K562 (cell line): ENCODE data around the gene RUNX1.

Experiments
- CLOCK ChIP-seq: fragments of 250-450 bp; sonication (Bioruptor Pico); IDR thresholded peaks from 2 replicates; pipeline ENCODE4 v1.4.0; 2020; ENCODE audit warnings: mild to moderate bottlenecking, moderate library complexity, borderline replicate concordance
- EZH2 ChIP-seq: IDR thresholded peaks from 2 replicates; pipeline ENCODE4 v1.6.1; 2012; ENCODE audit warnings: low read depth, mild to moderate bottlenecking, inconsistent platforms, low read length, borderline replicate concordance
- NCOA4 ChIP-seq: fragments of 450-650 bp; IDR thresholded peaks from 2 replicates; pipeline ENCODE4 v1.6.1; 2018; ENCODE audit warnings: mild to moderate bottlenecking; ENCODE audit not compliant: partially characterized antibody
- POLR3A ChIP-seq: IDR thresholded peaks from 2 replicates; pipeline ENCODE4 v1.6.1; 2011; ENCODE audit warnings: borderline replicate concordance, mild to moderate bottlenecking, moderate library complexity; ENCODE audit not compliant: insufficient read length, insufficient read depth; ENCODE audit errors: extremely low read depth
- PTBP1 ChIP-seq: fragments of 200-400 bp; formaldehyde crosslinking; IDR thresholded peaks from 2 replicates; pipeline ENCODE4 v1.6.1; 2017; ENCODE audit warnings: low read depth, low read length
- RBBP5 ChIP-seq: fragments of 200-600 bp; sonication (generic); IDR thresholded peaks from 2 replicates; pipeline ENCODE4 v1.6.1; 2012; ENCODE audit warnings: borderline replicate concordance, mild to moderate bottlenecking, low read length, control low read depth, inconsistent platforms; ENCODE audit not compliant: insufficient read depth, poor library complexity, severe bottlenecking
- SIX5 ChIP-seq, 2 experiments: IDR thresholded peaks; 2 replicates each; pipeline ENCODE4 v1.6.1; 2011; ENCODE audit warnings: low read length in 2 of 2, borderline replicate concordance in 1 of 2, low read depth in 1 of 2, mild to moderate bottlenecking in 1 of 2, moderate library complexity in 1 of 2; ENCODE audit not compliant: insufficient read depth in 1 of 2
- SRSF7 ChIP-seq: fragments of 200-400 bp; formaldehyde crosslinking; optimal IDR thresholded peaks from 2 replicates; pipeline ENCODE3; 2017; ENCODE audit warnings: mild to moderate bottlenecking, low read depth, low read length
- STAT6 ChIP-seq: sonication (generic); formaldehyde crosslinking; IDR thresholded peaks from 2 replicates; pipeline ENCODE4 v1.8.1; 2023; ENCODE audit warnings: mild to moderate bottlenecking, missing genetic modification reagents
- TRIM28 ChIP-seq: fragments of 450-650 bp; IDR thresholded peaks from 2 replicates; pipeline ENCODE4 v1.6.1; 2017
- ZZZ3 ChIP-seq: fragments of 450-650 bp; IDR thresholded peaks from 2 replicates; pipeline ENCODE4 v1.6.1; 2016; ENCODE audit warnings: antibody characterized with exemption, mild to moderate bottlenecking, moderate library complexity
- TF ChIP-seq, protein P1 (sequence below), 2 experiments: fragments of 450-650 bp; conservative IDR thresholded peaks; 2 replicates each; pipeline ENCODE4 v1.6.1; 2017; ENCODE audit warnings: mild to moderate bottlenecking in 2 of 2, moderate library complexity in 2 of 2
- TF ChIP-seq, protein P2 (sequence below), 3 experiments: IDR thresholded peaks in 2 of 3; conservative IDR thresholded peaks in 1 of 3; 2 replicates each; pipeline ENCODE4 v1.5.1; 2011 to 2012; ENCODE audit warnings: low read length in 3 of 3, mild to moderate bottlenecking in 3 of 3, control low read depth in 2 of 3, improper control_type of control experiment in 1 of 3, inconsistent platforms in 1 of 3, low read depth in 1 of 3, mixed read lengths in 1 of 3, moderate library complexity in 1 of 3; ENCODE audit not compliant: insufficient read depth in 2 of 3

DNA sequence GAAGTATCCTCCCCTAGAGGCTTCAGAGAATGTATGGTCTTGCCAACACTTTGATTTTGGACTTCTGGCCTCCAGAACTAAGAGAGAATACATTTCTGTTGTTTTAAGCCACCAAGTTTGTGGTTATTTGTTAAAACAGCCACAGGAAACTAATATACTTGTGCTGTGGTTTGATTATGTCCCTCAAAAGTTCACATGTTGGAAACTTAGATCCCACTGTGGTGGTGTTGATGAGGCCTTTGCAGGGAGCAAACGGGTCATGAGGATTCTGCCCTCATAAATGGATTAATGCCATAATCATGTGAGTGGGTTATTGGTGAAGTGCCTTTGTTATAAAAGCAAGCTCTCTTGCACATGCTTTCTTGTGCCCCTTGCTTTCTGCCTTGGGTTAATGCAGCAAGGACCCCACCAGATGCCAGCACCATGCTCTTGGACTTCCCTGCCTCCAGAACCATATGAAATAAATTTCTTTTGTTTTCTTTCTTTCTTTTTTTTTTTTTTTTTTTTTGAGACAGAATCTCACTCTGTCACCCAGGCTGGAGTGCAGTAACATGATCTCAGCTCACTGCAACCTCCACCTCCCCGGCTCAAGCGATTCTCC is 223.1 kb downstream of the RUNX1 start:
- no peak for TF ChIP-seq CLOCK
- TF ChIP-seq STAT6 (CRISPR knock-in tag) = no peak
- TF ChIP-seq, protein P1, sequence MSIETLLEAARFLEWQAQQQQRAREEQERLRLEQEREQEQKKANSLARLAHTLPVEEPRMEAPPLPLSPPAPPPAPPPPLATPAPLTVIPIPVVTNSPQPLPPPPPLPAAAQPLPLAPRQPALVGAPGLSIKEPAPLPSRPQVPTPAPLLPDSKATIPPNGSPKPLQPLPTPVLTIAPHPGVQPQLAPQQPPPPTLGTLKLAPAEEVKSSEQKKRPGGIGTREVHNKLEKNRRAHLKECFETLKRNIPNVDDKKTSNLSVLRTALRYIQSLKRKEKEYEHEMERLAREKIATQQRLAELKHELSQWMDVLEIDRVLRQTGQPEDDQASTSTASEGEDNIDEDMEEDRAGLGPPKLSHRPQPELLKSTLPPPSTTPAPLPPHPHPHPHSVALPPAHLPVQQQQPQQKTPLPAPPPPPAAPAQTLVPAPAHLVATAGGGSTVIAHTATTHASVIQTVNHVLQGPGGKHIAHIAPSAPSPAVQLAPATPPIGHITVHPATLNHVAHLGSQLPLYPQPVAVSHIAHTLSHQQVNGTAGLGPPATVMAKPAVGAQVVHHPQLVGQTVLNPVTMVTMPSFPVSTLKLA (conservative IDR thresholded peaks at IDR 0.05) = no peak
- TF ChIP-seq SRSF7 = no peak
- TF ChIP-seq EZH2 = no peak
- no peak for TF ChIP-seq POLR3A
- no peak for TF ChIP-seq RBBP5
- TF ChIP-seq TRIM28 = no peak
- TF ChIP-seq PTBP1 = no peak
- TF ChIP-seq NCOA4 = no peak
- no peak for TF ChIP-seq SIX5 (IDR thresholded peaks at IDR 0.05; ENCODE audit: borderline replicate concordance in 1 of 2, insufficient read depth in 1 of 2, low read depth in 1 of 2, low read length in 2 of 2)
- TF ChIP-seq ZZZ3 = no peak
- TF ChIP-seq, protein P2, sequence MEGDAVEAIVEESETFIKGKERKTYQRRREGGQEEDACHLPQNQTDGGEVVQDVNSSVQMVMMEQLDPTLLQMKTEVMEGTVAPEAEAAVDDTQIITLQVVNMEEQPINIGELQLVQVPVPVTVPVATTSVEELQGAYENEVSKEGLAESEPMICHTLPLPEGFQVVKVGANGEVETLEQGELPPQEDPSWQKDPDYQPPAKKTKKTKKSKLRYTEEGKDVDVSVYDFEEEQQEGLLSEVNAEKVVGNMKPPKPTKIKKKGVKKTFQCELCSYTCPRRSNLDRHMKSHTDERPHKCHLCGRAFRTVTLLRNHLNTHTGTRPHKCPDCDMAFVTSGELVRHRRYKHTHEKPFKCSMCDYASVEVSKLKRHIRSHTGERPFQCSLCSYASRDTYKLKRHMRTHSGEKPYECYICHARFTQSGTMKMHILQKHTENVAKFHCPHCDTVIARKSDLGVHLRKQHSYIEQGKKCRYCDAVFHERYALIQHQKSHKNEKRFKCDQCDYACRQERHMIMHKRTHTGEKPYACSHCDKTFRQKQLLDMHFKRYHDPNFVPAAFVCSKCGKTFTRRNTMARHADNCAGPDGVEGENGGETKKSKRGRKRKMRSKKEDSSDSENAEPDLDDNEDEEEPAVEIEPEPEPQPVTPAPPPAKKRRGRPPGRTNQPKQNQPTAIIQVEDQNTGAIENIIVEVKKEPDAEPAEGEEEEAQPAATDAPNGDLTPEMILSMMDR (IDR thresholded peaks at IDR 0.05 in 2 of 3, conservative IDR thresholded peaks at IDR 0.05 in 1 of 3; ENCODE audit: insufficient read depth in 2 of 3, low read depth in 1 of 3, low read length in 3 of 3) = no peak
